NCI-H446 (cell line): ENCODE measurements around the gene ESPNL.

Experiments
- DNase-seq, 2 experiments: peaks; one replicate each; lab custom pipeline; 2025; lab: John Stamatoyannopoulos, UW

The ESPNL gene

DNA sequence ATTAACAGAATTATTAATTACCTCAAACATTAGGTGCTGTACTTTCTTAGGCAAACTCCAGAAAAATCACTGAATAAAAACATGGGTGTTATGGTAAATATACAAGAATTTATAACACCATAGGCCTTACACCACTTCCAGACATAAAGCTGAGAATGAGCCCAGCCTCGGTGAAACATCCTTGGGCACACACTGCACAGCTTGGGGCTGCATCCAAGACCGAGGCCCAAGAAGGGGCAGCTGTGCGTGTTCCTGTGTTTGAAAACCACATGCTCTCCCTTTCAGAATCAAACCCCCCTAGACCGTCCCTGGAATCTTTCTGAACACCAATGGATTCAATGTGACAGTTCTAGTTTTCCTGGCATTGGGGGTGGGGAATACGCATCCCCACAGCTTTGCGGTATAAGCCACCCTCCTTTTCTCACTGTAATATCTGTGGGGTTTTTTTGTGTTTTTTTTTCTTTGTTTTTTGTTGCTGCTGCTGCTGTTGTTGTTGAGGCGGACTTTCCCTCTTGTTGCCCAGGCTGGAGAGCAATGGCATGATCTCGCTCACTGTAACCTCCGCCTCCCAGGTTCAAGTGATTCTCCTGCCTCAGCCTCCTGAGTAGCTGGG, 71.5 kb downstream of the ESPNL start:
- no peak for DNase-seq

DNA sequence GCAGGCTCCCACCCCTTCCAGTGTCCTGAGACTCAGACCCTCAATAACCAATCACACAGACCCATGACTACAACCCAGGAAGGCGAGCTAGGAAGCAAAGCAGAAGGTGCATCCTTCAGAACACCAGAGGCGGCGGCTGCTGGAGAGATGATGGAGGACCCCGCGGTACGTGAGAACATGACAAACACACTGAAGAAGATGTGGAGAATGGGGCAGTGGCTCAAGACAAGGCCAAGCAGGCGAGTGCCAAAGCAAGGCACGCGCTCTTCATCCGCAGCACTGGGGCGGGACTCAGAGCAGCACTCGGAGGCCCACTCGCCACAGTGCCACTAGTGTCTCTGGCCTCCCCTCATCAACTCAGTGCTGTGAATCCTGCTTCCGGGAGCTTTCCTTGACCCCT, 72.3 kb downstream of the ESPNL start:
- DNase-seq = no peak

DNA sequence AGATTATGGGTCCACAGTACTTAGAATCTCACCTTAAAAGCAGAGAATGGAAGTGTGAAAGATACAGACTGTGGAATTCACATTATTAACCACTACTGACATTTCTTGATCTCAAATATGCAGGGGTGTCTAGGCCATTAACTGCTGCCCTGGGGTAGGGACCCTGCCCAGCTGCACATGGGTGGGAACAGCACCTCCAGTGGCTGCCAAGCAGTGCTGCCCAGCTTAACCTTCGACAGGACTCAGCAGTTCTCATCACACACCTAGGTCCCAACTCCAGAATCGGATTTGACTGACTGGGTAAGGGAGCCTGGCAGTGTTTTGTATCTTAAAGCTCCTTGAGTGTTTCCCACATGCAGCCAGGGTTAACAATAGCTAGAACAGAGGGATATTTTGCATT, 73.6 kb downstream of the ESPNL start:
- no peak for DNase-seq

DNA sequence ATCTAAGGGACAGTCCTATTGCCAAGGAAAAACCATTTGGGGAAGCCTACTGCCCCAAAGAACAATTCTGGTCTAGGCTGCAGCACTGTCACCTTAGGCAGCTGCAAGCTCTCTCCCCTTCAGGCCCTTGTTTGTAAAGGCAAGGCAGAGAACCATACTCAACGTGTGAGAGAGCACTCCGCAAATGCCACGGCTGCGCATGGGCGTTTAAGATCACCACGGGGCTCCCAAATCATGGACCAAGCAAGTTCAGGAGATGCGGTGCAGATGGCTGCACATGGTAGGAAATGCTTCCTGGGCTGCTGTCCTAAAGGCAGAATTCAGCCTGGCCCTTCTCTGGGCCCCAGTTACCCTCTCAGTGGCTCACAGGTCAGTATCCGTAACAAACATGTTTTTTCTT, 74.2 kb downstream of the ESPNL start:
- DNase-seq = no peak

DNA sequence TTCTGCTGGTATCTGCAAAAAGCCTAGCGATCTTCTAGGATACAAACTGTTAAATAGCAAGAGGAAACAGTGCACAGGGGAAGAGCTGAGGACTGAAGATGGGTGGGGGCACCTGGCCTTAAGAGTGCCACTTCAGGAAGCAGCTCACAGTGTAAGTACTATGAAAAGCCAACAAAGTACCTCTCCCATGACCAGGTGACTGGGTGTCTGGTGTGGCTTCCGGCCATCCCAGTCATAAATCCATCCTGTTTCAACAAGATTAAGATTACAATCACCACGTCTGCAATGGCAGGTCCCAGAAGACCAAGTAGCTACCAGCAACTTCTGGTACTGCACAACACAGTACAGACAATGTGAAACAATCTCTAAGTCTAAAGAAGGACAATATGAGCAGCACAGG, 74.6 kb downstream of the ESPNL start:
- DNase-seq = no peak

DNA sequence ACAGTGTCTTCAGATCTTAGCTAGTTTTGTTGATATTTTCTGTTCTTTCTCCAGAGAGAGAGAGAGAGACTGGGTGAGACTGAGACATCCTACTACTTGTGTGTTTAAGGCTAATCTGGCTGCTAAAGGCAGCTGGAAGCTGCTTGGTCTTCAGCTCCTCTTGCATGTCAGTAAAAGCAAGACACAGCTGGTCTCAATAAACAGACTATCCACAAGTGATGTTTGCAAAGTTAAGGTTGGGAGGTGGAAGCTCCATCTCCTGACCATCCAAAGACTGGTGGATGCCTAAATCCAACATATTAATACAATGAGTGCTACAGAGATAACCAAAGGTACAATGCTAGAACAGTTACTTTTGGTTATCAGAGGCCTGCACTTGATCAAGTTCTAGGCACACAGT, 76.5 kb downstream of the ESPNL start:
- DNase-seq = no peak

DNA sequence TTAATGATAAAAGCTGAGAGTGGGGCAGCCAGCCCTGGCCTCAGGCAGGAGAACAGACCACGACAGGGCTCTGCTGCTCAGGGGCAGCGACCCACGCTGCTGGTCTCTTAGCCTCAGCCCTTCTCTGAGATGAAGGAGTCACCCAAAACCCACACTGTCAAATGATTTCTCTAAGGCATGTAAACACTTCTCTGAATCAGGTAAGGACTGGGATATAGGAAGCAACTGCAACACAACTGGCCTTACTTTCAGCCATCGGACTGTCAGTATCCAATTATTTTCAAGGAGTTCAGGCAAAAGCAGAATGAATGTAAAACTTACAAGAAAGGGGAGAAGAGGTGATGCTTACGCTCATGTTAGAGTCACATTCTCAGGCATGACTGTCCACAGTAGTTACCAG, 80.4 kb downstream of the ESPNL start:
- no peak for DNase-seq

DNA sequence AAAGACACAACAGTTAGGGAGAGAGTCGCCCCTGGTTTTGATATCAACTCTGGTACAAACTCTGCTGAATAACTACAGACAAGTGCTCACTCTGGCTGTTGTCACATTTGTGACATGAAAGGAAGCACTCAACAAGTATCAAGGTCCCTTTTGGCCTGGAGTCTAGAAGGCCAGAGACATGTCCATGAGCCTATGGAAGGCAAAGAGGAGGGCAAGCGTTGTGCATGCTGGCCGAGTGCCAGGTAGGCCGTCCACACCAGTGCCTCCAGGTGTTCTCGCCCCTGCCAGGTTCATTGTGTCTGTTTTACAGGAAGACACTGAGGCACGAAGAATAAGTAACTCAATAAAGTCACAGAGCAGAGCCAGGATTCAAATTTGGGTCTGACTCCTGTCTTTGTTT, 82.2 kb downstream of the ESPNL start:
- no peak for DNase-seq
